Heart right ventricle (tissue), 16 donors: ENCODE measurements around the gene RAPGEF5. TPM values are rescaled to one million over a fixed set of nuclear protein-coding genes. Genes with fewer than 3 reads are reported as not detected.

Experiments used
- ATAC-seq, 8 donors: fragments of 200-7000 bp; cut with Tn5 transposase; one replicate each; pipeline ENCODE4 v1.9.1; 2020; ENCODE audit warnings: mild to moderate bottlenecking in 8 of 8, moderate library complexity in 8 of 8, moderate number of reproducible peaks in 1 of 8
- DNase-seq, 2 donors: peaks; one replicate each; pipeline ENCODE4 v3.0.0-alpha.2; 2020
- H3K27ac ChIP-seq, 10 donors: fragments of 200-600 bp; sonication (generic) in 2 of 10; one replicate each; pipeline versions ENCODE4 v1.5.0 to v1.8.0; 2020 to 2022; ENCODE audit warnings: mild to moderate bottlenecking in 3 of 10
- H3K27me3 ChIP-seq, 7 donors: fragments of 200-600 bp; one replicate each; pipeline ENCODE4 v1.8.0; 2021 to 2022; ENCODE audit warnings: mild to moderate bottlenecking in 2 of 7
- H3K36me3 ChIP-seq, 9 donors: fragments of 200-600 bp; sonication (generic) in 1 of 9; one replicate each; pipeline versions ENCODE4 v1.5.0 to v1.8.0; 2020 to 2022; ENCODE audit warnings: mild to moderate bottlenecking in 2 of 9
- H3K4me1 ChIP-seq, 9 donors: fragments of 200-600 bp; sonication (generic) in 1 of 9; one replicate each; pipeline versions ENCODE4 v1.5.0 to v1.8.0; 2020 to 2022; ENCODE audit warnings: mild to moderate bottlenecking in 4 of 9
- H3K4me3 ChIP-seq, 10 donors: fragments of 200-600 bp; sonication (generic) in 2 of 10; one replicate each; pipeline versions ENCODE4 v1.5.0 to v1.8.0; 2020 to 2022; ENCODE audit warnings: mild to moderate bottlenecking in 7 of 10, moderate library complexity in 2 of 10
- H3K9me3 ChIP-seq, 11 donors: fragments of 200-600 bp in 10 of 11; sonication (generic) in 2 of 11; one replicate each; pipeline versions ENCODE4 v1.5.0 to v1.8.0; 2013 to 2022; ENCODE audit warnings: mild to moderate bottlenecking in 2 of 11, control low read depth in 1 of 11, moderate library complexity in 1 of 11
- WGBS, 2 donors: extraction: QIAGEN DNeasy Blood & Tissue Kit; methylation state at CpG; one replicate each; pipeline ENCODE4 v1.1.7; 2013; ENCODE audit warnings: inconsistent platforms in 1 of 2; 5-methylcytosine and 5-hydroxymethylcytosine counted together
- intact Hi-C, 10 donors: fragments of 100-400 bp; cut with DNase I; formaldehyde crosslinking; loops; one replicate each; pipeline versions ENCODE4 v1.11.1 to v1.14.2; 2022
- polyA plus RNA-seq, 2 donors: library from polyadenylated mRNA; stranded (reverse); fragments of 200-250 nt; gene quantifications; one replicate each; pipeline ENCODE4 v1.2.3, GENCODE V29; 2013
- total RNA-seq, 10 donors: library from RNA; stranded (reverse); fragmentation: NEBNext Ultra II Directional in 3 of 10; extraction: Animal tissue kit (Norgen Biotek cat#: 25700) in 3 of 10; gene quantifications; one replicate each; pipeline versions ENCODE4 v1.2.1 to v1.2.4, GENCODE V29; 2021 to 2023
- TF ChIP-seq, protein P1 (sequence below), 9 donors: fragments of 200-600 bp; sonication (generic) in 2 of 9; IDR thresholded peaks; one replicate each; pipeline versions ENCODE4 v1.5.0 to v1.8.0; 2021 to 2022; ENCODE audit warnings: antibody characterized with exemption in 9 of 9, mild to moderate bottlenecking in 5 of 9, moderate library complexity in 1 of 9
- donor health status: Arrhythmogenic right ventricular cardiomyopathy.
- donor health status: ischemic (EF 13 %, LVEDD 7.1; RV severe dilation, severe dysfunction).
- donor health status: healthy with polysubstance abuse.
- donor health status: DM: no; HTN: yes; CAD: no.
- donor health status: DM: no; HTN: no; CAD: no.
- donor health status: ischemic (EF 25% LVEDD 6.9; RV normal size, moderate dysfunction).
- donor health status: ischemic (EF 25% LVEDD 5.7; RV mildly dilated, moderate dysfunction).
- donor health status: healthy.
- donor health status: DM: yes; HTN: yes; CAD: no.
- donor health status: Ischemic cardiomyopathy.
- donor health status: ischemic (EF 35%, LVEDD 5.7; RV mildly dilated, moderate dysfunction).
- donor health status: nonischemic (EF 11% LVEDD 7.7; RV severe dilation, severe dysfunction).
- donor health status: DM: yes; HTN: yes; CAD: no.
- donor health status: PGD.
- donor health status: ischemic (EF 29% LVEDD 5.4; RV normal size, mild dysfunction).
- donor health status: nonischemic (EF 23%, LVEDD 6.1; RV moderate dilation, normal function).

The RAPGEF5 gene
- total and polyA plus RNA-seq, 12 donors: 4.3 to 33.3 (median 14.3) TPM

DNA sequence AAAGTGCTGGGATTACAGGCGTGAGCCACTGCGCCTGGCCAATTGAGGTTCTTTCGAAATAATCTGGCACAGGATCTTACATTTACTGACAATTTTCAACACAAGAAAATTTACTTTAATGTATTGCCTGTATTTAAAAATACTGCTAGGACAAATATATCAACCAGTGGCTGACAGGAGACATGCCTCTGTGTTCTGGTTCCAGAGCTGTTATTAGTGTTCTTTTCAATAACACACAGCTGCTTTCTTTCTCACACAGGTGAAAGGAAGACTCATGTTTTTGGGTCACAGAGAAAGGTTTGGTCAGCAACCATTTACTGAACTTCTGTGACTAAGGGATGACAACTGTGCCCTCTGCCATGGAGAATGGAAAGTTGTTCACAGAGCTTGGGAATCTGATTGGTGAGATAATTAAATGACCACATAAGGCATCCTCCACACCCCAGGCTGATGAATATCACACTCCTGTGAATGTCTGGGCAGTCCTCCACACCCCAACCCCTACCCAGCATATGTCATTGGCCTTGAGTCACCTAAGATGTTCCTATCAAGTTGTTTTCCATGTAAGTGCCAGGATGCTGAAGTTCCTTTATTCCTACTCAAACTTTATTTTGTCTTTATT, 180.1 kb downstream of the RAPGEF5 start:
- peaks cover 0 to 29% (median 4%) of the 10 kb centered on the region in 9 donors for H3K4me1 ChIP-seq
- no peak overlapping the region for H3K4me3 ChIP-seq
- ATAC-seq (no peak), DNase-seq (no peak)
- intact Hi-C loops: no loop called here
- WGBS, 2 donors: 95 to 97% methylated on average over 3 of the region's 3 CpGs
- H3K27ac ChIP-seq: no peak overlapping the region
- H3K9me3 ChIP-seq: peaks cover 0 to 10% (median 0%) of the 10 kb centered on the region in 11 donors
- peaks cover 0 to 51% (median 0%) of the 10 kb centered on the region in 9 donors for H3K36me3 ChIP-seq
- H3K27me3 ChIP-seq: no peaks in the 10 kb centered on the region
- TF ChIP-seq, protein P1, sequence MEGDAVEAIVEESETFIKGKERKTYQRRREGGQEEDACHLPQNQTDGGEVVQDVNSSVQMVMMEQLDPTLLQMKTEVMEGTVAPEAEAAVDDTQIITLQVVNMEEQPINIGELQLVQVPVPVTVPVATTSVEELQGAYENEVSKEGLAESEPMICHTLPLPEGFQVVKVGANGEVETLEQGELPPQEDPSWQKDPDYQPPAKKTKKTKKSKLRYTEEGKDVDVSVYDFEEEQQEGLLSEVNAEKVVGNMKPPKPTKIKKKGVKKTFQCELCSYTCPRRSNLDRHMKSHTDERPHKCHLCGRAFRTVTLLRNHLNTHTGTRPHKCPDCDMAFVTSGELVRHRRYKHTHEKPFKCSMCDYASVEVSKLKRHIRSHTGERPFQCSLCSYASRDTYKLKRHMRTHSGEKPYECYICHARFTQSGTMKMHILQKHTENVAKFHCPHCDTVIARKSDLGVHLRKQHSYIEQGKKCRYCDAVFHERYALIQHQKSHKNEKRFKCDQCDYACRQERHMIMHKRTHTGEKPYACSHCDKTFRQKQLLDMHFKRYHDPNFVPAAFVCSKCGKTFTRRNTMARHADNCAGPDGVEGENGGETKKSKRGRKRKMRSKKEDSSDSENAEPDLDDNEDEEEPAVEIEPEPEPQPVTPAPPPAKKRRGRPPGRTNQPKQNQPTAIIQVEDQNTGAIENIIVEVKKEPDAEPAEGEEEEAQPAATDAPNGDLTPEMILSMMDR (IDR thresholded peaks at IDR 0.05): no peak

DNA sequence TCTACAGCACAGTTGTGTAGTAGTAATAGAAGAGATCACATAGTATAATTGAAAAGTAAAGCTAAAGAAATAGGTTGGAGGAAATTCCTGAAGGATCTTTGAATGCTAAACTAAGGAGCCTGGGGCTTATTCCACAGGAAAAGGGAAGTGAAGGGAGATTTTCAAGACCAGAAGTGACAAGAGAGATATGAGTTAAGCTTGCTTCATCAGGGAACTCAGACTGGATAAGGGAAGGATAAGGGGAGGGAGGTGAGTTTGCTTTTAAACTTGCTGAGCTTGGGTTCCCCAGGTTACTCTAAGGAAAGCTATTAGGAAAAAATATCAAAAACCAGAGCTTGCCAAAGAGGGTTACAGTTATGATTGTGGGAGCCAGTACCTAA, 182.4 kb downstream of the RAPGEF5 start:
- H3K4me1 ChIP-seq: peaks cover 0 to 31% (median 4%) of the 10 kb centered on the region in 9 donors
- no peak overlapping the region for H3K4me3 ChIP-seq
- H3K9me3 ChIP-seq: no peaks in the 10 kb centered on the region
- H3K27ac ChIP-seq: peak overlapping the region in 3 of 10 donors; percentile 3 to 23 (median 8)
- DNase-seq: no peak
- peaks cover 0 to 30% (median 0%) of the 10 kb centered on the region in 9 donors for H3K36me3 ChIP-seq
- TF ChIP-seq, protein P1 (IDR thresholded peaks at IDR 0.05): no peak
- no peaks in the 10 kb centered on the region for H3K27me3 ChIP-seq
- intact Hi-C loops: no loop called here
- peak in 2 of 8 donors; percentile 18 to 38 for ATAC-seq

DNA sequence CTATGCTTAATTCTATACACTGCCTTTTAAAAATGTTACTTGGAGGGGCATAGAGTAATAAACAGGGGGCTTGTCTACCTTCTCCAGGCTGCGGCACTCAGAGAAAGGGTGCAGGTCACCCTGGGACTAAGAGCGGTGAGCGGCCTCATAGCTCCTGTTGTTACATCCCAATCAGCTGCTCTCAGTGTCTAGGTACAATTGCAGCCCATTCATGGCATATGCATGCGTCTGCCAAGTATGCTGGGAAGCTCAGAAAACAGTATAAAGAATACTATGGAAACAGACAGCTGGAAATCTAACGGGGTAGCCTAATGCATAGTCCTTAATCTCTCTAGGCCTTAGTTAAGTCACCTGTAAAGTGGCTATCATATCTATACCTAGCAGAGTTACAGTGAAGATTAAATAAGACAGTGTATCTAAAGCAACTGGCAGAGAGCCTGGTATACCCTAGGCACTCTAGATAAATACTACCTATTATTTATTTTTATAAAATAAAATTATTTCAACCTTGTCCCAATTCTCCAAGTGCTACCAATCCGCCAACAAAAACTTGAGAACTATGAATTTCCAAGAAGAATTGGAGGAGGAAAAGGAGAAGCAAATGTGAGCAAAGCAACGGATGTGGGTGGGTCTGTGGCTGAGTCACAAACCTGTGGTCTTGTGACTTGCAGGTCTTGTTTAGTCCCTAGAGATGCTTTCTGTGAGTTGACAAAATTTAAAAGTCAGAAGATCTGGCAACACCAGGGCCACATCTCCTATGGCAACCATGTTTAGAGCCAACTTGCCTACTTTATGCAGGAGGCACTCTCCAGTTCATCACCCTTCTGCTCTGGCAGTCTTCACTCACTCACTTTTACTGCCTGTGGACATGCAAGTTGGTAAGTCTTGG, 183.0 kb downstream of the RAPGEF5 start:
- peaks cover 0 to 31% (median 4%) of the 10 kb centered on the region in 9 donors for H3K4me1 ChIP-seq
- 87 to 89% methylated on average over 7 of the region's 7 CpGs for WGBS, 2 donors
- H3K27ac ChIP-seq: peak overlapping the region in 3 of 10 donors; percentile 3 to 23 (median 8)
- DNase-seq (no peak), ATAC-seq (peak in 3 of 8 donors; percentile 47 to 60 (median 51))
- peaks cover 0 to 28% (median 0%) of the 10 kb centered on the region in 9 donors for H3K36me3 ChIP-seq
- TF ChIP-seq, protein P1 (IDR thresholded peaks at IDR 0.05): no peak
- no peak overlapping the region for H3K4me3 ChIP-seq
- H3K27me3 ChIP-seq: no peaks in the 10 kb centered on the region
- H3K9me3 ChIP-seq: no peaks in the 10 kb centered on the region
- intact Hi-C loops: no loop called here

DNA sequence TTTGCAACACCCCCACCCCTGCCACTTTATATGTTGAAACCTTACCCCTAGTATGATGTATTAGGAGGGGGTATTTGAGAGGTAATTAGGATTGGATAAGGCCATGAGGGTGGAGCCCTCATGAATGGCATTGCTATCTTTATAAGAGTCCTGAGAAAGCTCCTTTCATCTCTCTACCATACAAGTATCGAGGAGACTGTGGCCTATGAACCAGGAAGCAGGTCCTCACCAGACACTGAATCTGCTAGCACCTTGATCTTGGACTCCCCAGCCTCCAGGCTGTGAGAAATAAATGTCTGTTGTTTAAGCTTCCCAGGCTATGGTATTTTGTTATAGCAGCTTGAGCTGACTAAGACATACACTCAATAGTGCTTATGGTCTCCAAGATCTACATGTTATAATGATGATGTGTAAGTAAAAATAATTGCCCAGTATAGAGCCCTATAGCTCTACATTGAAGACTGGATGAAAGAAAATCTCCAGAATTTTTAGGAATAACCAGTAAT, 188.8 kb downstream of the RAPGEF5 start:
- TF ChIP-seq, protein P1 (IDR thresholded peaks at IDR 0.05): no peak
- Histone ChIP-seq H3K4me3 (no peak overlapping the region), H3K27me3 (no peaks in the 10 kb centered on the region), H3K9me3 (no peaks in the 10 kb centered on the region), H3K4me1 (peaks cover 0 to 7% (median 0%) of the 10 kb centered on the region in 9 donors), H3K27ac (no peak overlapping the region), H3K36me3 (peaks cover 0 to 41% (median 5%) of the 10 kb centered on the region in 9 donors)
- 87 to 88% methylated on average over 1 of the region's 1 CpG for WGBS, 2 donors
- no peak for DNase-seq
- intact Hi-C loops: no loop called here
- ATAC-seq: no peak
